Sigmoid colon (tissue), 7 donors: ENCODE measurements around the gene KCNJ4. TPM values are rescaled to one million over a fixed set of nuclear protein-coding genes. Genes with fewer than 3 reads are reported as not detected.
A peak's percentile ranks its signal among the peaks of the same experiment; 100 is the strongest.

Experiments used
- DNase-seq: peaks from one replicate; pipeline ENCODE4 v3.0.0-alpha.2; 2019
- H3K27ac ChIP-seq, 4 donors: fragments of 200-600 bp; sonication (generic); one replicate each; pipeline ENCODE4 v1.5.1; 2016 to 2019; ENCODE audit warnings: mild to moderate bottlenecking in 1 of 4
- H3K27me3 ChIP-seq, 3 donors: fragments of 200-600 bp; sonication (generic); one replicate each; pipeline ENCODE4 v1.5.1; 2019; ENCODE audit warnings: mild to moderate bottlenecking in 1 of 3
- H3K36me3 ChIP-seq, 4 donors: fragments of 200-600 bp; sonication (generic); one replicate each; pipeline ENCODE4 v1.5.1; 2016 to 2019
- H3K4me1 ChIP-seq, 4 donors: fragments of 200-600 bp; sonication (generic); one replicate each; pipeline ENCODE4 v1.5.1; 2017 to 2019
- H3K4me3 ChIP-seq, 4 donors: fragments of 200-600 bp; sonication (generic); one replicate each; pipeline ENCODE4 v1.5.1; 2017 to 2019; ENCODE audit warnings: mild to moderate bottlenecking in 2 of 4, moderate library complexity in 1 of 4
- H3K9me3 ChIP-seq, 4 donors: fragments of 200-600 bp in 3 of 4; sonication (generic) in 3 of 4; one replicate each; pipeline versions ENCODE4 v1.5.1 to v1.6.1; 2013 to 2019
- EP300 ChIP-seq, 4 donors: sonication (generic); formaldehyde crosslinking; IDR thresholded peaks; one replicate each; pipeline ENCODE4 v1.6.1; 2017; ENCODE audit warnings: antibody characterized with exemption in 4 of 4
- POLR2A ChIP-seq, 2 donors: fragments of 450-650 bp; IDR thresholded peaks; one replicate each; pipeline ENCODE4 v1.6.1; 2016; ENCODE audit warnings: antibody characterized with exemption in 2 of 2, mild to moderate bottlenecking in 2 of 2, moderate library complexity in 2 of 2
- POLR2AphosphoS5 ChIP-seq, 4 donors: sonication (generic); formaldehyde crosslinking; IDR thresholded peaks; one replicate each; pipeline ENCODE4 v1.6.1; 2017; ENCODE audit warnings: antibody characterized with exemption in 4 of 4
- WGBS, 2 donors: extraction: QIAGEN DNeasy Blood & Tissue Kit; methylation state at CpG; one replicate each; pipeline ENCODE4 v1.1.7; 2013; 5-methylcytosine and 5-hydroxymethylcytosine counted together
- intact Hi-C: fragments of 100-400 bp; cut with DNase I; formaldehyde crosslinking; loops from one replicate; pipeline ENCODE4 v1.15.1; 2023
- polyA plus RNA-seq, 3 donors: library from polyadenylated mRNA; stranded (reverse); fragments of 200-250 nt; gene quantifications; one replicate each; pipeline ENCODE4 v1.2.3, GENCODE V29; 2013
- total RNA-seq, 4 donors: library from RNA; depleted of rRNA; stranded (reverse); fragments of >200 nt; gene quantifications; one replicate each; pipeline ENCODE4 v1.1.0, GENCODE V29; 2016
- TF ChIP-seq, protein P1 (sequence below), 4 experiments: fragments of 450-650 bp in 3 of 4; fragments of 200-600 bp in 1 of 4; IDR thresholded peaks; one replicate each; pipeline ENCODE4 v1.5.1; 2016 to 2019; ENCODE audit warnings: antibody characterized with exemption in 4 of 4, mild to moderate bottlenecking in 3 of 4, moderate library complexity in 2 of 4
- donor health status: healthy with polysubstance abuse.
- donor health status: Bipolar disorder and iron deficiency.
- donor health status: healthy.

Gene KCNJ4
- total and polyA plus RNA-seq, 7 donors: 0.03 TPM; not detected in 6

DNA sequence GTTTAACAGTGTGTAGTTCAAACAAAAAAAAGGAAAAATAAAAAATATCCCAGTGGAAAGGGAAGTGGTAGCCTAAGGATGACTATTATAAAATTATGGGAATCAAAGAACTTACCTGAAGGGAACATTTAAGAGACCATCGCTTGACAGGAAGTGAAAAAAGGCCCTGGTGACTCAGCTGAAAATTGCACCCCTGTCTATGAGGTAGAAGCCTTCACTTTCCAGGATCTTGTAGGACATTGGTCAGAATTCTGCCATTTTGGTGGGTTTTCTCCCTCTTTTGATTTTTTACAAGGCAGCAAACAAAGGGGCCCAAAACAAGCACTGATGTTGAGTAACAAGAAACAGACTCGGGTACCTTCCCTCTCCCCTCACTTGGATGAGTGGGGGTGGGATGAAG lies 35.5 kb upstream of the KCNJ4 start:
- Histone ChIP-seq H3K27ac (peak overlapping the region; percentile 59 to 78 (median 69)), H3K4me3 (no peak overlapping the region), H3K27me3 (no peaks in the 10 kb centered on the region), H3K4me1 (peaks cover 0 to 23% (median 19%) of the 10 kb centered on the region in 4 donors), H3K36me3 (peaks cover 61 to 100% (median 93%) of the 10 kb centered on the region in 4 donors), H3K9me3 (no peaks in the 10 kb centered on the region)
- WGBS, 2 donors: 52 to 56% methylated on average over 2 of the region's 2 CpGs
- TF ChIP-seq POLR2AphosphoS5 (IDR thresholded peaks at IDR 0.05) (no peak), POLR2A (IDR thresholded peaks at IDR 0.05) (no peak), EP300 (IDR thresholded peaks at IDR 0.05) (no peak)
- TF ChIP-seq, protein P1, sequence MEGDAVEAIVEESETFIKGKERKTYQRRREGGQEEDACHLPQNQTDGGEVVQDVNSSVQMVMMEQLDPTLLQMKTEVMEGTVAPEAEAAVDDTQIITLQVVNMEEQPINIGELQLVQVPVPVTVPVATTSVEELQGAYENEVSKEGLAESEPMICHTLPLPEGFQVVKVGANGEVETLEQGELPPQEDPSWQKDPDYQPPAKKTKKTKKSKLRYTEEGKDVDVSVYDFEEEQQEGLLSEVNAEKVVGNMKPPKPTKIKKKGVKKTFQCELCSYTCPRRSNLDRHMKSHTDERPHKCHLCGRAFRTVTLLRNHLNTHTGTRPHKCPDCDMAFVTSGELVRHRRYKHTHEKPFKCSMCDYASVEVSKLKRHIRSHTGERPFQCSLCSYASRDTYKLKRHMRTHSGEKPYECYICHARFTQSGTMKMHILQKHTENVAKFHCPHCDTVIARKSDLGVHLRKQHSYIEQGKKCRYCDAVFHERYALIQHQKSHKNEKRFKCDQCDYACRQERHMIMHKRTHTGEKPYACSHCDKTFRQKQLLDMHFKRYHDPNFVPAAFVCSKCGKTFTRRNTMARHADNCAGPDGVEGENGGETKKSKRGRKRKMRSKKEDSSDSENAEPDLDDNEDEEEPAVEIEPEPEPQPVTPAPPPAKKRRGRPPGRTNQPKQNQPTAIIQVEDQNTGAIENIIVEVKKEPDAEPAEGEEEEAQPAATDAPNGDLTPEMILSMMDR (IDR thresholded peaks at IDR 0.05): no peak
- intact Hi-C loops: no loop called here
- no peak for DNase-seq

DNA sequence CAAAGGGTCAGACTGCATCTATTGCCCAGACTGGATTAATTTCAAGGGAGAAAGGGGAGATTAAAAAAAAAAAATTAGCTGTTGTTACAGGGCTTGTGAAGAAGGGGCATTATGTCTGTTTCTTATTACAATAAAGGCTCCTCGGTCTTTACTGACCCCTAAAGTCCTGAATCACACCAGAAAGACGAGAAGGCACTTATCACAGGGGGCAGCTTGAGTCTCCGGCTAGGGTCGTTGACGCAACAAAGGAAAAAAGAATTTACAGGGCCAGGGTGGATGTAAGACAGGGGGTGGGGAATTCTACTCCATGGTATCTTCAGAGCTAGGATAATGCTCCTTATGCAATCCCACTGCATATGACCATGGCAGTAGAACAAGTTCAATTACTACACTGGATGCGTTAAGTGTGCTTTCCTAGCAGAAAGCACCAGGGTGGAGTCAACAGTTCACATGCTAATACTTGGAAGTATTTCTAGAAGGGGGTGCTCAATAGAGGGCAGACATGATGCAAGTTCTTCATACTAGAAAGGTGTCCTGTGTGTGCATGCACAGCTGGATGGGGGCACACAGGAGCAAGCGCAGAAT lies 34.7 kb upstream of the KCNJ4 start:
- H3K27ac ChIP-seq: peak overlapping the region; percentile 59 to 78 (median 69)
- intact Hi-C loops: no loop called here
- no peaks in the 10 kb centered on the region for H3K9me3 ChIP-seq
- TF ChIP-seq EP300 (IDR thresholded peaks at IDR 0.05) (no peak), POLR2A (IDR thresholded peaks at IDR 0.05) (no peak), POLR2AphosphoS5 (IDR thresholded peaks at IDR 0.05) (peak in 1 of 4 donors; percentile 34)
- TF ChIP-seq, protein P1 (IDR thresholded peaks at IDR 0.05): no peak
- no peak overlapping the region for H3K4me3 ChIP-seq
- WGBS, 2 donors: 89 to 90% methylated on average over 7 of the region's 7 CpGs
- peaks cover 56 to 100% (median 92%) of the 10 kb centered on the region in 4 donors for H3K36me3 ChIP-seq
- no peak for DNase-seq
- peaks cover 0 to 23% (median 19%) of the 10 kb centered on the region in 4 donors for H3K4me1 ChIP-seq
- no peaks in the 10 kb centered on the region for H3K27me3 ChIP-seq

DNA sequence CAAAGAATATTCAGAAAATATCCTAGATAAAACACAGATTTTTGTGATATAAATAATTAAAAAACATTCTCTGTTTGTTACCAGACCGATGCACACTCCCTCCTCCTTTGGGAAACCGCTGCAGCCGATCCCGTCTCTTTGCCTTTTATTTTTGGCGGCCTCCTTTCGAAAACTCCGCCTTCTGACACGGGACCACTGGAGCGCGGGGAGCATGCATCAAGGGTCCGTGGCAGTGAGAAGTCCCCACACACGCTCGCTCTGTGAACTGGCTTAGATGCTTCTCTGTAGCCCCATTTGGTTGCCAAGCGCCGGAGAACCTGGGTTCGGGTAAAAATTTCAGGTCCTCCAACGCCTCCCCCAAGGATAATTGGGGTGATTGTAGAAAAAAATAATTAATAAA lies 34.1 kb upstream of the KCNJ4 start:
- peaks cover 51 to 100% (median 92%) of the 10 kb centered on the region in 4 donors for H3K36me3 ChIP-seq

GRCh38 chr22:38487946-38488345 lies 32.9 kb upstream of the KCNJ4 start:
- peaks cover 0 to 23% (median 19%) of the 10 kb centered on the region in 4 donors for H3K4me1 ChIP-seq
- H3K27ac ChIP-seq: peak overlapping the region in 1 of 4 donors; percentile 13
- intact Hi-C loops: no loop called here
- DNase-seq: no peak
- TF ChIP-seq POLR2A (IDR thresholded peaks at IDR 0.05) (no peak), POLR2AphosphoS5 (IDR thresholded peaks at IDR 0.05) (no peak), EP300 (IDR thresholded peaks at IDR 0.05) (no peak)
- TF ChIP-seq, protein P1 (IDR thresholded peaks at IDR 0.05): no peak
- H3K9me3 ChIP-seq: no peaks in the 10 kb centered on the region
- H3K27me3 ChIP-seq: no peaks in the 10 kb centered on the region
- 87 to 92% methylated on average over 6 of the region's 6 CpGs for WGBS, 2 donors
- H3K36me3 ChIP-seq: peaks cover 39 to 100% (median 91%) of the 10 kb centered on the region in 4 donors
- H3K4me3 ChIP-seq: no peak overlapping the region

More for the DNA sequence above, 34.1 kb upstream of the KCNJ4 start:
- intact Hi-C loops: no loop called here
- TF ChIP-seq, protein P1 (IDR thresholded peaks at IDR 0.05): no peak
- TF ChIP-seq POLR2A (IDR thresholded peaks at IDR 0.05) (no peak), POLR2AphosphoS5 (IDR thresholded peaks at IDR 0.05) (no peak), EP300 (IDR thresholded peaks at IDR 0.05) (no peak)
- H3K27ac ChIP-seq: peak overlapping the region in 1 of 4 donors; percentile 72
- no peaks in the 10 kb centered on the region for H3K9me3 ChIP-seq
- DNase-seq: no peak
- no peak overlapping the region for H3K4me3 ChIP-seq
- no peaks in the 10 kb centered on the region for H3K27me3 ChIP-seq
- 95 to 96% methylated on average over 17 of the region's 17 CpGs for WGBS, 2 donors
- peaks cover 0 to 23% (median 19%) of the 10 kb centered on the region in 4 donors for H3K4me1 ChIP-seq
